ENCODE measurements around the gene KIF19. TPM values are rescaled to one million over a fixed set of nuclear protein-coding genes. Genes with fewer than 3 reads are reported as not detected.

The KIF19 gene
- total RNA-seq, 2 donors from 2014 or later = 0.27 to 2.4 TPM

GRCh38 chr17:74339537-74340195 lies 13.6 kb downstream of the KIF19 start:
- Mint-ChIP-seq H3K27ac (no peak overlapping the region), H3K9me3 (no peaks in the 10 kb centered on the region), H3K36me3 (ENCODE audit: low read depth) (no peaks in the 10 kb centered on the region), H3K4me3 (no peak overlapping the region), H3K27me3 (ENCODE audit: insufficient read depth) (peaks cover 5% of the 10 kb centered on the region), H3K4me1 (peaks cover 19% of the 10 kb centered on the region)
- Histone ChIP-seq H3K9me3 (ENCODE audit: control insufficient read depth, low read length) (no peaks in the 10 kb centered on the region), H3K4me1 (ENCODE audit: control insufficient read depth, insufficient read depth, low read length) (peaks cover 5% of the 10 kb centered on the region), H3K36me3 (ENCODE audit: control insufficient read depth, insufficient read depth, low read length) (no peaks in the 10 kb centered on the region), H3K27ac (ENCODE audit: low read depth, low read length) (no peak overlapping the region), H3K9ac (ENCODE audit: extremely low read depth, low read length, poor library complexity, severe bottlenecking) (no peak overlapping the region), H3K27me3 (ENCODE audit: control insufficient read depth, insufficient read depth, low read length, poor library complexity, severe bottlenecking) (no peaks in the 10 kb centered on the region), H3K4me3 (ENCODE audit: low read length) (no peak overlapping the region)
- no peak for TF ChIP-seq CTCF (conservative IDR thresholded peaks at IDR 0.05)
- 89 to 91% methylated on average over 5 to 19 of the region's 19 CpGs for WGBS, 2 experiments (ENCODE audit: insufficient coverage in 1 of 2, insufficient read length in 1 of 2)
- no peak for DNase-seq

GRCh38 chr17:74340470-74341023 lies 14.5 kb downstream of the KIF19 start:
- Histone ChIP-seq H3K9ac (ENCODE audit: extremely low read depth, low read length, poor library complexity, severe bottlenecking) (no peak overlapping the region), H3K36me3 (ENCODE audit: control insufficient read depth, insufficient read depth, low read length) (no peaks in the 10 kb centered on the region), H3K9me3 (ENCODE audit: control insufficient read depth, low read length) (no peaks in the 10 kb centered on the region), H3K4me1 (ENCODE audit: control insufficient read depth, insufficient read depth, low read length) (no peaks in the 10 kb centered on the region), H3K4me3 (ENCODE audit: low read length) (no peak overlapping the region), H3K27ac (ENCODE audit: low read depth, low read length) (no peak overlapping the region), H3K27me3 (ENCODE audit: control insufficient read depth, insufficient read depth, low read length, poor library complexity, severe bottlenecking) (no peaks in the 10 kb centered on the region)
- TF ChIP-seq CTCF (conservative IDR thresholded peaks at IDR 0.05) = no peak
- H3K27me3 Mint-ChIP-seq (ENCODE audit: insufficient read depth) = peaks cover 8% of the 10 kb centered on the region
- H3K4me1 Mint-ChIP-seq = peaks cover 11% of the 10 kb centered on the region
- DNase-seq = no peak
- no peaks in the 10 kb centered on the region for H3K9me3 Mint-ChIP-seq
- H3K4me3 Mint-ChIP-seq = no peak overlapping the region
- no peaks in the 10 kb centered on the region for H3K36me3 Mint-ChIP-seq (ENCODE audit: low read depth)
- H3K27ac Mint-ChIP-seq = no peak overlapping the region
- WGBS, 2 experiments (ENCODE audit: insufficient coverage in 1 of 2, insufficient read length in 1 of 2) = 69 to 82% methylated on average over 3 to 9 of the region's 13 CpGs

- H3K9me3 ChIP-seq (ENCODE audit: control insufficient read depth, low read length) = no peaks in the 10 kb centered on the region
- no peaks in the 10 kb centered on the region for H3K27me3 ChIP-seq (ENCODE audit: control insufficient read depth, insufficient read depth, low read length, poor library complexity, severe bottlenecking)
- Mint-ChIP-seq H3K27ac (no peak overlapping the region), H3K27me3 (ENCODE audit: insufficient read depth) (peaks cover 8% of the 10 kb centered on the region), H3K9me3 (no peaks in the 10 kb centered on the region), H3K36me3 (ENCODE audit: low read depth) (no peaks in the 10 kb centered on the region), H3K4me3 (no peak overlapping the region), H3K4me1 (peaks cover 4% of the 10 kb centered on the region)
- no peak overlapping the region for H3K9ac ChIP-seq (ENCODE audit: extremely low read depth, low read length, poor library complexity, severe bottlenecking)
- no peaks in the 10 kb centered on the region for H3K4me1 ChIP-seq (ENCODE audit: control insufficient read depth, insufficient read depth, low read length)
- H3K4me3 ChIP-seq (ENCODE audit: low read length) = no peak overlapping the region
- no peak for DNase-seq
- 86 to 97% methylated on average over 6 to 10 of the region's 10 CpGs for WGBS, 2 experiments (ENCODE audit: insufficient coverage in 1 of 2, insufficient read length in 1 of 2)
- H3K36me3 ChIP-seq (ENCODE audit: control insufficient read depth, insufficient read depth, low read length) = no peaks in the 10 kb centered on the region
- H3K27ac ChIP-seq (ENCODE audit: low read depth, low read length) = no peak overlapping the region
- TF ChIP-seq CTCF (conservative IDR thresholded peaks at IDR 0.05) = no peak
Observed at GRCh38 chr17:74342224-74342623, 16.2 kb downstream of the KIF19 start.

All from endodermal cell (in vitro differentiated cells).